Activated CD8-positive, alpha-beta memory T cell treated with anti-CD3 and anti-CD28 coated beads for 1 hour (primary cell): Measurements from ENCODE around the gene NR3C2.

Source experiments
- DNase-seq, 2 donors: peaks; one replicate each; pipeline ENCODE4 v3.0.0-alpha.2; 2020; ENCODE audit warnings: low read depth in 1 of 2; ENCODE audit errors: extremely low read depth in 1 of 2

Gene NR3C2

GRCh38 chr4:148373093-148373492 is 69.1 kb downstream of the NR3C2 start:
- DNase-seq: no peak

- no peak for DNase-seq
Measured at GRCh38 chr4:148369919-148370318, 72.3 kb downstream of the NR3C2 start.

GRCh38 chr4:148367756-148368155 is 74.5 kb downstream of the NR3C2 start:
- no peak for DNase-seq

GRCh38 chr4:148366251-148366650 is 76.0 kb downstream of the NR3C2 start:
- no peak for DNase-seq

- DNase-seq: no peak
Measured at GRCh38 chr4:148364525-148364924, 77.7 kb downstream of the NR3C2 start.

GRCh38 chr4:148359769-148360168 is 82.4 kb downstream of the NR3C2 start:
- no peak for DNase-seq

GRCh38 chr4:148355442-148356123 is 86.6 kb downstream of the NR3C2 start:
- no peak for DNase-seq

GRCh38 chr4:148354186-148354585 is 88.0 kb downstream of the NR3C2 start:
- no peak for DNase-seq

- DNase-seq: no peak
Measured at GRCh38 chr4:148353571-148353970, 88.6 kb downstream of the NR3C2 start.

GRCh38 chr4:148349153-148349552 is 93.1 kb downstream of the NR3C2 start:
- no peak for DNase-seq

- no peak for DNase-seq
Measured at GRCh38 chr4:148346657-148347056, 95.6 kb downstream of the NR3C2 start.

- no peak for DNase-seq
Measured at GRCh38 chr4:148345509-148345908, 96.7 kb downstream of the NR3C2 start.

GRCh38 chr4:148344941-148345340 is 97.3 kb downstream of the NR3C2 start:
- no peak for DNase-seq

- no peak for DNase-seq
Measured at GRCh38 chr4:148344352-148344751, 97.9 kb downstream of the NR3C2 start.

- no peak for DNase-seq
Measured at GRCh38 chr4:148341980-148342800, 100.0 kb downstream of the NR3C2 start.

GRCh38 chr4:148335133-148335532 is 107.1 kb downstream of the NR3C2 start:
- DNase-seq: no peak

GRCh38 chr4:148333265-148333664 is 108.9 kb downstream of the NR3C2 start:
- no peak for DNase-seq

GRCh38 chr4:148332486-148332885 is 109.7 kb downstream of the NR3C2 start:
- DNase-seq: no peak

GRCh38 chr4:148330724-148331123 is 111.5 kb downstream of the NR3C2 start:
- DNase-seq: no peak

- DNase-seq: no peak
Measured at GRCh38 chr4:148330161-148330560, 112.1 kb downstream of the NR3C2 start.

GRCh38 chr4:148329751-148330150 is 112.5 kb downstream of the NR3C2 start:
- DNase-seq: no peak

- DNase-seq: no peak
Measured at GRCh38 chr4:148327683-148328082, 114.5 kb downstream of the NR3C2 start.
